SK-N-SH (cell line): Measurements from ENCODE around the gene ZNF555. TPM values are rescaled to one million over a fixed set of nuclear protein-coding genes. Genes with fewer than 3 reads are reported as not detected.

Source experiments
- CTCF ChIA-PET: fragments of 300-600, 350-600 bp; formaldehyde crosslinking; extraction: SDS; loops from one replicate; lab custom pipeline; 2021; lab: Yijun Ruan, JAX
- POLR2A ChIA-PET: fragments of 350-600 bp; sonication (Branson Sonifier 250); formaldehyde crosslinking; extraction: SDS; loops from one replicate; lab custom pipeline; 2020; ENCODE audit warnings: antibody characterized with exemption, inconsistent platforms; lab: Yijun Ruan, JAX
- DNase-seq: peaks from one replicate; pipeline ENCODE4 v3.0.0; 2012
- H2AFZ ChIP-seq: fragments of 200-600 bp; sonication (generic); 2 replicates; pipeline ENCODE4 v1.8.1; 2016; ENCODE audit warnings: antibody characterized with exemption, mild to moderate bottlenecking, low read depth
- H3F3A ChIP-seq: fragments of 200-600 bp; sonication (generic); replicated peaks from 2 replicates; pipeline ENCODE3; 2016; ENCODE audit warnings: antibody characterized with exemption, mild to moderate bottlenecking; ENCODE audit not compliant: insufficient read depth
- H3K27ac ChIP-seq, 2 experiments: fragments of 200-500 bp in 1 of 2; fragments of 200-600 bp in 1 of 2; sonication (Bioruptor generic) in 1 of 2; sonication (generic), shearing (Covaris generic) in 1 of 2; 2 replicates each; pipeline versions ENCODE4 v1.5.1 to v1.6.1; 2014 to 2016; ENCODE audit warnings: low read depth in 2 of 2, inconsistent platforms in 1 of 2, low read length in 1 of 2, mild to moderate bottlenecking in 1 of 2, mixed read lengths in 1 of 2
- H3K27me3 ChIP-seq: fragments of 200-600 bp; sonication (generic), shearing (Covaris generic); 2 replicates; pipeline ENCODE4 v1.6.1; 2016; ENCODE audit warnings: mixed run types; ENCODE audit not compliant: insufficient read depth
- H3K36me3 ChIP-seq, 2 experiments: fragments of 200-500 bp in 1 of 2; fragments of 200-600 bp in 1 of 2; sonication (Bioruptor generic) in 1 of 2; sonication (generic) in 1 of 2; replicated peaks in 1 of 2; 2 replicates each; pipeline versions ENCODE3 to v1.5.1; 2014 to 2016; ENCODE audit warnings: low read length in 1 of 2, mild to moderate bottlenecking in 1 of 2; ENCODE audit not compliant: insufficient read depth in 2 of 2, control insufficient read depth in 1 of 2
- H3K4me1 ChIP-seq, 2 experiments: fragments of 200-500 bp in 1 of 2; fragments of 200-600 bp in 1 of 2; sonication (Bioruptor generic) in 1 of 2; sonication (generic), shearing (Covaris generic) in 1 of 2; 2 replicates each; pipeline versions ENCODE4 v1.5.1 to v1.6.1; 2014 to 2016; ENCODE audit warnings: low read depth in 1 of 2, low read length in 1 of 2, mixed run types in 1 of 2; ENCODE audit not compliant: insufficient read depth in 2 of 2, control insufficient read depth in 1 of 2
- H3K4me2 ChIP-seq: fragments of 200-600 bp; sonication (generic), shearing (Covaris generic); 2 replicates; pipeline ENCODE4 v1.6.1; 2017; ENCODE audit warnings: mixed run types
- H3K4me3 ChIP-seq, 2 experiments: fragments of 200-500 bp in 1 of 2; fragments of 200-600 bp in 1 of 2; sonication (Bioruptor generic) in 1 of 2; sonication (generic), shearing (Covaris generic) in 1 of 2; 2 replicates each; pipeline versions ENCODE4 v1.5.1 to v1.8.1; 2014 to 2016; ENCODE audit warnings: low read depth in 2 of 2, inconsistent platforms in 1 of 2, low read length in 1 of 2, mild to moderate bottlenecking in 1 of 2, mixed read lengths in 1 of 2, moderate library complexity in 1 of 2
- H3K79me2 ChIP-seq: fragments of 200-600 bp; sonication (generic); 2 replicates; pipeline ENCODE4 v1.8.1; 2017; ENCODE audit warnings: mild to moderate bottlenecking; ENCODE audit not compliant: insufficient read depth
- H3K9ac ChIP-seq: fragments of 200-600 bp; sonication (generic); 2 replicates; pipeline ENCODE4 v1.6.1; 2017; ENCODE audit warnings: mixed run types
- H3K9me2 ChIP-seq: fragments of 200-600 bp; sonication (generic); 2 replicates; pipeline ENCODE4 v1.6.1; 2017; ENCODE audit warnings: mixed run types
- H3K9me3 ChIP-seq: fragments of 200-600 bp; sonication (generic); 2 replicates; pipeline ENCODE4 v1.6.1; 2017; ENCODE audit warnings: mixed run types, mild to moderate bottlenecking, moderate library complexity
- H4K20me1 ChIP-seq: fragments of 200-600 bp; sonication (generic); 2 replicates; pipeline ENCODE4 v1.6.1; 2017; ENCODE audit warnings: mild to moderate bottlenecking, mixed run types; ENCODE audit not compliant: insufficient read depth
- CHD2 ChIP-seq: fragments of 150-350 bp; IDR thresholded peaks from 2 replicates; pipeline ENCODE4 v1.6.1; 2018; ENCODE audit warnings: low read length; ENCODE audit not compliant: partially characterized antibody
- CTCF ChIP-seq: fragments of 200-600 bp; sonication (generic); IDR thresholded peaks from 2 replicates; pipeline ENCODE4 v1.6.1; 2017; ENCODE audit warnings: antibody characterized with exemption, mild to moderate bottlenecking, moderate library complexity
- ELF1 ChIP-seq: IDR thresholded peaks from 2 replicates; pipeline ENCODE4 v1.4.0; 2012
- EZH2phosphoT487 ChIP-seq: fragments of 200-600 bp; sonication (generic); IDR thresholded peaks from 2 replicates; pipeline ENCODE4 v1.6.1; 2017; ENCODE audit warnings: low read depth, mixed run types, mild to moderate bottlenecking, antibody characterized with exemption, moderate library complexity, borderline replicate concordance
- FOSL2 ChIP-seq: IDR thresholded peaks from 2 replicates; pipeline ENCODE4 v1.4.0; 2012; ENCODE audit warnings: low read depth, mild to moderate bottlenecking, moderate library complexity, borderline replicate concordance
- GATA2 ChIP-seq: sonication (generic); formaldehyde crosslinking; IDR thresholded peaks from 2 replicates; pipeline ENCODE4 v1.5.0; 2020; ENCODE audit warnings: mild to moderate bottlenecking, missing genetic modification reagents
- IRF3 ChIP-seq: fragments of 150-350 bp; IDR thresholded peaks from 2 replicates; pipeline ENCODE4 v1.6.1; 2016; ENCODE audit warnings: mild to moderate bottlenecking, low read depth, low read length
- JUND ChIP-seq: IDR thresholded peaks from 2 replicates; pipeline ENCODE4 v1.4.0; 2012
- MXI1 ChIP-seq: IDR thresholded peaks from 2 replicates; pipeline ENCODE4 v1.6.1; 2012; ENCODE audit warnings: mild to moderate bottlenecking, low read depth, low read length, improper control_type of control experiment
- NFIC ChIP-seq: IDR thresholded peaks from 2 replicates; pipeline ENCODE4 v1.4.0; 2012; ENCODE audit warnings: borderline replicate concordance
- NRF1 ChIP-seq: IDR thresholded peaks from 2 replicates; pipeline ENCODE4 v1.6.1; 2012; ENCODE audit warnings: low read depth, mild to moderate bottlenecking, low read length
- PBX3 ChIP-seq: IDR thresholded peaks from 2 replicates; pipeline ENCODE4; 2012
- POLR2AphosphoS5 ChIP-seq: IDR thresholded peaks from 2 replicates; pipeline ENCODE4 v1.6.1; 2012; ENCODE audit warnings: low read depth, low read length
- RAD21 ChIP-seq: IDR thresholded peaks from 2 replicates; pipeline ENCODE4 v1.6.1; 2012; ENCODE audit warnings: mild to moderate bottlenecking, low read length
- RCOR1 ChIP-seq: fragments of 150-350 bp; IDR thresholded peaks from 2 replicates; pipeline ENCODE4 v1.6.1; 2017; ENCODE audit warnings: antibody characterized with exemption, low read length
- SIN3A ChIP-seq: IDR thresholded peaks from 2 replicates; pipeline ENCODE4 v1.6.1; 2012; ENCODE audit warnings: low read depth, mild to moderate bottlenecking, low read length, moderate library complexity, borderline replicate concordance
- USF2 ChIP-seq: fragments of 150-350 bp; IDR thresholded peaks from 2 replicates; pipeline ENCODE4 v1.6.1; 2017; ENCODE audit warnings: antibody characterized with exemption, low read length, low read depth, borderline replicate concordance
- ZBTB33 ChIP-seq: IDR thresholded peaks from 2 replicates; pipeline ENCODE4 v1.4.0; 2012; ENCODE audit warnings: low read depth, borderline replicate concordance
- WGBS: methylation state at CpG from one replicate; pipeline ENCODE4 v1.1.6; 2017; ENCODE audit warnings: low lambda C conversion rate; 5-methylcytosine and 5-hydroxymethylcytosine counted together
- polyA plus RNA-seq, 3 experiments: library from polyadenylated mRNA; depleted of rRNA; stranded (reverse); fragments of >200 nt; gene quantifications; 2 replicates each; pipeline ENCODE4 v1.2.3, GENCODE V29; 2012

Gene ZNF555
- polyA plus RNA-seq, 1 of the 3 experiments (the other 2 are of a cell fraction) = 1.4 TPM

GRCh38 chr19:2805261-2805900, 35.9 kb upstream of the ZNF555 start:
- ChIA-PET POLR2A (no interaction called here), CTCF (no interaction called here)
- H3K4me3 ChIP-seq = no peak overlapping the region
- H3K9me3 ChIP-seq = no peaks in the 10 kb centered on the region
- H3K9ac ChIP-seq = no peak overlapping the region
- H3K4me2 ChIP-seq = no peak overlapping the region
- no peak for DNase-seq
- WGBS = 97% methylated on average over 21 of the region's 28 CpGs
- no peak overlapping the region for H3K27ac ChIP-seq
- no peak overlapping the region for H2AFZ ChIP-seq
- no peaks in the 10 kb centered on the region for H3K79me2 ChIP-seq
- H3K4me1 ChIP-seq = no peaks in the 10 kb centered on the region
- no peaks in the 10 kb centered on the region for H3K9me2 ChIP-seq
- peaks cover 7 to 70% of the 10 kb centered on the region in 2 experiments for H3K36me3 ChIP-seq
- H3F3A ChIP-seq = no peaks in the 10 kb centered on the region
- H4K20me1 ChIP-seq = no peaks in the 10 kb centered on the region
- H3K27me3 ChIP-seq = no peaks in the 10 kb centered on the region
- TF ChIP-seq RCOR1 (no peak), JUND (no peak), PBX3 (no peak), NRF1 (no peak), MXI1 (no peak), ELF1 (no peak), NFIC (no peak), IRF3 (no peak), EZH2phosphoT487 (no peak), FOSL2 (no peak)

GRCh38 chr19:2805991-2806649, 35.2 kb upstream of the ZNF555 start:
- Histone ChIP-seq H3K79me2 (no peaks in the 10 kb centered on the region), H3K4me3 (no peak overlapping the region), H2AFZ (no peak overlapping the region), H3K27ac (no peak overlapping the region), H3K36me3 (peaks cover 7 to 70% of the 10 kb centered on the region in 2 experiments), H3K4me1 (no peaks in the 10 kb centered on the region), H3K27me3 (no peaks in the 10 kb centered on the region), H4K20me1 (no peaks in the 10 kb centered on the region), H3K9ac (no peak overlapping the region), H3K9me2 (no peaks in the 10 kb centered on the region), H3K4me2 (no peak overlapping the region), H3F3A (no peaks in the 10 kb centered on the region), H3K9me3 (no peaks in the 10 kb centered on the region)
- CTCF ChIA-PET = interaction anchor here (1.4 kb wide), 1 partner anchor 13 kb away, joined by 4 read pairs; no protein-coding TSS in a partner anchor
- DNase-seq = peak; percentile 20
- 98% methylated on average over 9 of the region's 23 CpGs for WGBS
- POLR2A ChIA-PET = no interaction called here
- TF ChIP-seq SIN3A (no peak), MXI1 (no peak), CHD2 (no peak), CTCF (no peak), ZBTB33 (no peak), USF2 (no peak), GATA2 (CRISPR knock-in tag) (no peak), POLR2AphosphoS5 (no peak), RAD21 (no peak)
